HepG2 (cell line): Measurements from ENCODE around the gene C16orf78.

Experiments
- CCDC6 ChIP-seq: sonication (generic); formaldehyde crosslinking; IDR thresholded peaks from 2 replicates; pipeline ENCODE4 v1.8.1; 2022; ENCODE audit warnings: mild to moderate bottlenecking, missing genetic modification reagents, moderate library complexity
- CTCF ChIP-seq: sonication (generic); formaldehyde crosslinking; IDR thresholded peaks from 2 replicates; pipeline ENCODE4 v1.5.0; 2020; ENCODE audit warnings: mild to moderate bottlenecking, missing genetic modification reagents, moderate library complexity
- MAX ChIP-seq: IDR thresholded peaks from 2 replicates; pipeline ENCODE4 v1.6.1; 2012; ENCODE audit warnings: inconsistent platforms
- NCOR1 ChIP-seq: fragments of 200-600 bp; sonication (generic); IDR thresholded peaks from 2 replicates; pipeline ENCODE4 v1.7.0; 2017; ENCODE audit warnings: antibody characterized with exemption, low read length, borderline replicate concordance
- NFE2L2 ChIP-seq: fragments of 150-350 bp; IDR thresholded peaks from 2 replicates; pipeline ENCODE4 v1.6.1; 2014; ENCODE audit warnings: low read length
- SP2 ChIP-seq: sonication (generic); formaldehyde crosslinking; IDR thresholded peaks from 2 replicates; pipeline ENCODE4 v1.5.1; 2020; ENCODE audit warnings: mild to moderate bottlenecking, missing genetic modification reagents
- ZBTB21 ChIP-seq: sonication (generic); formaldehyde crosslinking; IDR thresholded peaks from 2 replicates; pipeline ENCODE4 v1.4.0; 2020; ENCODE audit warnings: missing genetic modification reagents
- ZBTB49 ChIP-seq: sonication (generic); formaldehyde crosslinking; IDR thresholded peaks from 2 replicates; pipeline ENCODE4 v1.4.0; 2020; ENCODE audit warnings: missing genetic modification reagents, borderline replicate concordance
- ZFP36 ChIP-seq: fragments of 150-350 bp; IDR thresholded peaks from 2 replicates; pipeline ENCODE4 v1.6.1; 2018; ENCODE audit warnings: borderline replicate concordance, low read length, low read depth; ENCODE audit not compliant: partially characterized antibody
- ZNF512 ChIP-seq: sonication (generic); formaldehyde crosslinking; IDR thresholded peaks from 2 replicates; pipeline ENCODE4 v1.4.0; 2020; ENCODE audit warnings: mild to moderate bottlenecking, missing genetic modification reagents

GRCh38 chr16:49373504-49373903, at the start of gene C16orf78:
- TF ChIP-seq MAX (no peak), CTCF (CRISPR knock-in tag) (no peak), CCDC6 (CRISPR knock-in tag) (no peak), NFE2L2 (no peak), NCOR1 (no peak), ZNF512 (CRISPR knock-in tag) (no peak), ZBTB21 (no peak), SP2 (CRISPR knock-in tag) (no peak), ZBTB49 (CRISPR knock-in tag) (no peak), ZFP36 (no peak)
